Mesodermal cell (in vitro differentiated cells): Measurements from ENCODE around the gene NR4A1.

Experiments used
- H3K27ac ChIP-seq: 2 replicates; pipeline ENCODE4 v1.7.0; 2013; ENCODE audit warnings: mild to moderate bottlenecking, low read depth, low read length, moderate library complexity; ENCODE audit not compliant: severe bottlenecking
- H3K36me3 ChIP-seq: 2 replicates; pipeline ENCODE4 v1.7.1; 2013; ENCODE audit warnings: mild to moderate bottlenecking, low read length, moderate library complexity; ENCODE audit not compliant: control insufficient read depth, insufficient read depth
- H3K4me1 ChIP-seq: one replicate; pipeline ENCODE4 v1.7.1; 2013; ENCODE audit warnings: mild to moderate bottlenecking, low read length; ENCODE audit not compliant: insufficient read depth, control insufficient read depth, poor library complexity, severe bottlenecking
- H3K4me3 ChIP-seq: 2 replicates; pipeline ENCODE4 v1.7.0; 2013; ENCODE audit warnings: low read length, control low read depth, mild to moderate bottlenecking; ENCODE audit not compliant: insufficient read depth, poor library complexity, severe bottlenecking; ENCODE audit errors: extremely low read depth
- H3K9me3 ChIP-seq: 2 replicates; pipeline ENCODE4 v1.7.1; 2013; ENCODE audit warnings: mild to moderate bottlenecking, low read length, moderate library complexity; ENCODE audit not compliant: control insufficient read depth
- WGBS, 2 experiments: methylation state at CpG; one replicate each; pipeline ENCODE4 v1.1.5; 2013; ENCODE audit warnings: missing lambda C conversion rate in 2 of 2; ENCODE audit not compliant: insufficient coverage in 2 of 2; 5-methylcytosine and 5-hydroxymethylcytosine counted together

The NR4A1 gene

DNA sequence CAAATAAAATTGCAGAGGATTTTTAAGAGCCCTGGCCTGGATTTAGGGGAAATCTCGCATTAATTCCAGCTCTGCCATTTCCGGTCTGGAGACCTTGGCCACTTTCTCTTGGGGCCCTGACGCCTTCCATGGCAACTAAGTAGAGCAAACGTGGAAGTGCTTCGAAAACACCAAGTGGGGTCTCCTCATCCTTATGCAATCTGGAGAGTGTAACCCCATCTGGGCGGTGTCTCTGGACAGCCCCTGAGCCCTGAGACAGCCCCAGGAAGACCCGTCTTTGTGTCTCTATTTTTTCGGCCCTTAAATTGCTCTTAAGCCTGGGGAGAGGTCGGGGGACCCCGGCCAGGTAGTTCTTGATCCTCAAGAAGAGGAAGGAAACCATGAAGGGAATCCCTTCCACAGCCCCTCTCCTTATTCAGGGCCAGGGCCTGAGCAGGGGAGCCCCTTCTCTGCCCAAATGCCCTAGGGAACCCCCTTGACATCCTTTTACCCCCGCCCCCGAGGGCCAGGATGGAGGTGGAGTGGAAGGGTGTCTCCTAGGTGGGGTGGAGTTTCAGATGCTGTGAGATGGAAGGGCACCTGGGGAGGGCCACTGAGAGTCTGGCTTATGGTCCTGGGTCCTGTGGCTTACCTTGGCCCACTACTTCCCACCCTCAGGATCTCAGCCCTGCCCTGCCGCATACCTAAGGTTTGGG is 17.6 kb upstream of the NR4A1 start:
- peak overlapping the region; percentile 95 for H3K27ac ChIP-seq
- no peaks in the 10 kb centered on the region for H3K36me3 ChIP-seq
- H3K4me3 ChIP-seq = no peak overlapping the region
- 80 to 84% methylated on average over 11 to 13 of the region's 13 CpGs for WGBS, 2 experiments
- no peaks in the 10 kb centered on the region for H3K9me3 ChIP-seq
- H3K4me1 ChIP-seq = peaks cover 39% of the 10 kb centered on the region

DNA sequence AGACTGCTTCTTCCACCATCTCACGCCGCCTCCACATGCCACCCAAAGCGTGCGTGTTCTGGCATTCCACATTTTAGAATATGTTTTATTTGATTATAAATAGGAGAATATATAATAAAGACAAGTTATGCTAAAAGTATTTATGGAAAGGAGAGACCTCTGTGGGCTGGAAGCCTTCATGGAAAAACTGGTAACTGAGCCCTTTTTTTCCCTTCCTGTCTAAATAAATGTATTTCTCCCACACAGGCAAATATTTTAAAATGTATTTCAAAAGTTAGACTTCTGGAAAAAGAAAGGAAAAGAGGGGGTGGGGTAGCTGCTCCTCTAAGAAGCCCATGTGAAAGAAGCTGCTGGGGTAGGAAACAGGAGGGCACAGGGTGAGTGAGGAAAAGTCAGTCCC is 16.1 kb upstream of the NR4A1 start:
- WGBS, 2 experiments = no CpG with 5 or more reads among the region's 4 CpGs
- no peak overlapping the region for H3K4me3 ChIP-seq
- H3K4me1 ChIP-seq = peaks cover 30% of the 10 kb centered on the region
- H3K27ac ChIP-seq = no peak overlapping the region
- no peaks in the 10 kb centered on the region for H3K9me3 ChIP-seq
- H3K36me3 ChIP-seq = peaks cover 3% of the 10 kb centered on the region

DNA sequence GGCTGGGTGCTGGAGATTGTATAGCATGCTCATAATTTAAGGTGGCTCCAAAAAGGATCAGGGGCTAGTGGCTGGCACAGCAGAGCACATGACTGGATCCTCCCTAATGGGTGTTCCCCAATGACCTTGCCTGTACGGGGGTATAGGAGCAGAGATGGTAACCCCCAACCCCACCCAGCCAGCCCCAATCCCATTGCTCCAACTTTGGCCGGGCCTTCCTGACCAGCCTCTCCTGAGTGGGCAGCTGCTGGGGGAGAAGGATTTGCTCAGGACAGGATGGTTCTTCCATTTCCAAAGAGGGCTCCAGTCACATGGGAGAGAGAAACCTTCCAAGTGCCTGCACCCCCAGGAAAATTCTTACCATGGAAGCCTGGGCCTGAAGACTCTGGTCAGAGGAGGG is 15.3 kb upstream of the NR4A1 start:
- WGBS, 2 experiments = 100% methylated on average over 1 of the region's 2 CpGs; no CpG with 5 or more reads in 1 of the 2 experiments
- Histone ChIP-seq H3K27ac (peak overlapping the region; percentile 76), H3K36me3 (peaks cover 3% of the 10 kb centered on the region), H3K4me3 (no peak overlapping the region), H3K9me3 (no peaks in the 10 kb centered on the region), H3K4me1 (peaks cover 30% of the 10 kb centered on the region)

DNA sequence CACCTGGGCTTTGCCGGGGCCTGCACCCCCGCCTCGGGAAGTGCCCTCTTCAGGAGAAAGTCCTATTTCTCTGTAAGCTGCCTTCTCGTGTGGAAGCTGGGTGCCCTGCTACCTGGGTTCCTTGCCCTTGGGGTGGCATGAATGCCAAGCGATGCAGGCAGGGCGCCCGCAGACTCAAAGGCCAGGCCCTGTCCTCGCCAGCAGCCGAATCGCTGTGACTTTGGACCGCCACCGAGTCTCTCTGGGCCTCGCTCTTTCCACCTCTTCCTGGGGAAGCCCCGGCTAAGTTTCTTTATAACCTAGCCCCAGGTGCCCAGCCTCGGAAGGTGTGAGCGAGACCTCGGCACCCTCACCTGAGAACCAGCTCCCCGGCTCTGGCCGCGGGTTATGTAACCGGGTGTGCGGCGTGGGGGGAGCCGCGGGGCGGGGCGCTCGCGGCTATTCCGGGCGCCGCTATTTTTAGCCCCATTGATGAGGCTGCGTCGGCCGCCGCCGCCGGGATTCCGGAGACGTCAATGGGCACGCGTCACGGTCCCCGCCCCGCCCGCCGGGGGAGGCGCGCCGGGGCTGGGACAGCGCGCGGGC is 14.6 kb upstream of the NR4A1 start:
- H3K27ac ChIP-seq = peak overlapping the region; percentile 76
- peaks cover 10% of the 10 kb centered on the region for H3K36me3 ChIP-seq
- H3K9me3 ChIP-seq = no peaks in the 10 kb centered on the region
- peaks cover 30% of the 10 kb centered on the region for H3K4me1 ChIP-seq
- peak overlapping the region; percentile 28 for H3K4me3 ChIP-seq
- WGBS, 2 experiments = 17 to 21% methylated on average over 35 to 43 of the region's 53 CpGs

DNA sequence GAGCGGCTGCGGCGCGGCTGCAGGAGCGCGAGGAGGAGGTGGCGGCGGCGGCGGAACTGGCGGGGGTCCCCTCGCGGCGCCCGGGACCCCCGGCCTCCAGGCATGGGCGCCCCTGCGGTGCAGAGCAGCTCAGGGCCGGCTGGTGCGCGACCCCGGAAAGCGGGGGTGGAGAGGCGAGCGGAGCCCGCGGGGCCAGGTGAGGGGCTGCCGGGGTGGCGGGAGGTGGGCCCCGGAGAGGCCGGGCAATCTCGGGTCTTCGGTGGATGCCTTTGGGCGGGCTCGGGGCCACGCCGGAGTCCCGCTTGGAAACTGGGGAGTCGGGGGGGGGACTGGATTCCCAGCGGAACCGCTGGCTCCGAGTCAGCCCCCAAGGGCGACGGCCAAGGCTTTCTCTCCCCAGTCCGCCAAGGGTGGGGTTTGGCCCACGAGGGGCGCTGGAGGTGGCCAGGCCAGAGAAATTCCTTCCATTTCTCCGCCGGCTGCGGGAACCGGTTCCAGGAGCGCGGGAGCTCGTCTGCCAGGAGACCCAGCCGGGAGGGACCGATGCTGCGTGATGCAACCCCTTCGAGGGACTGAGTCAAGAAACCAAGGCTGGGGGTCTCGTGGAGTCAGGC is 13.9 kb upstream of the NR4A1 start:
- no peaks in the 10 kb centered on the region for H3K9me3 ChIP-seq
- WGBS, 2 experiments = 0 to 1% methylated on average over 46 of the region's 59 CpGs

DNA sequence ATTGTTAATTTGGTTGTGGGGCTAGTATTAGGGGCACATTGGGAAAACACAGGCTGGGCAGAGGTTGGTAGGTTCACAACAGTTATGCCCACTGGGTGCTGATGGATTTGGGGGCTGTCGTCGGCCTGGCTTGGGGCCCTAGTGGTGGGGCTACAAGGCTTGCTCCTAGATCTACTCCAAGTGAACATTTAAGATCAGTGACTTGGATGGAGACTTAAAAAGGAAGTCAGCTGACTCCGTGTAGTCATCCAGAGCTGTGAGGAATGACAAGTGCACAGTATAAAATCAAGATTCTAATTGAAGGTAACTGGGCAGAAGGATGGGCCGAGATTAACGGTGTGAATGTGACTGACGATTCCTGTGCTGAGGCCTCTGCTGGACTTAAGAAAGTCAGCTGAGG is 12.8 kb upstream of the NR4A1 start:
- H3K4me3 ChIP-seq = peak overlapping the region; percentile 77
- H3K4me1 ChIP-seq = peaks cover 22% of the 10 kb centered on the region
- H3K9me3 ChIP-seq = no peaks in the 10 kb centered on the region
- 91 to 94% methylated on average over 4 to 6 of the region's 6 CpGs for WGBS, 2 experiments
- H3K27ac ChIP-seq = no peak overlapping the region
- H3K36me3 ChIP-seq = peaks cover 27% of the 10 kb centered on the region

More for the DNA sequence above, 13.9 kb upstream of the NR4A1 start:
- Histone ChIP-seq H3K36me3 (peaks cover 17% of the 10 kb centered on the region), H3K4me1 (peaks cover 29% of the 10 kb centered on the region), H3K27ac (peak overlapping the region; percentile 88), H3K4me3 (peak overlapping the region; percentile 77)

DNA sequence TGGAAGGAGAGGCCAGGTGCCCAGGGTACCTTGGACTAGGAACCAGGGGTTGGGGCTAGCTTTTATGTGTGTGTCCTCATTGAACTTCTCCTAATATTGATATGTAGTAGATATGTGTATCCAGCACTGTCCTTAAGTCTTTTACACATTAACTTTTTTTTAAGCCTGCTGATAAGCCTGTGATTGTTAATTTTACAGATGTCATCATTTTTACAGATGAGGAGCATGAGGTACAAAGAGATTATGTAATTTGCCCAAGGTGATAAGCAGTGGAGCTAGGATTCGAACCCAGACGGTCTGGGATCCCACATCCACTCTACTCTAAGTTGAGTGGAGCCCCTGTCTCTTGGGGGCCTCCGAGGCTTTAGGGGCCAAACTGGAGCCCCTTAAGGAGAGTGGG is 10.2 kb upstream of the NR4A1 start:
- Histone ChIP-seq H3K36me3 (peaks cover 47% of the 10 kb centered on the region), H3K27ac (no peak overlapping the region), H3K4me1 (peaks cover 12% of the 10 kb centered on the region), H3K4me3 (no peak overlapping the region), H3K9me3 (no peaks in the 10 kb centered on the region)
- WGBS, 2 experiments = 96% methylated on average over 3 of the region's 3 CpGs; no CpG with 5 or more reads in 1 of the 2 experiments

DNA sequence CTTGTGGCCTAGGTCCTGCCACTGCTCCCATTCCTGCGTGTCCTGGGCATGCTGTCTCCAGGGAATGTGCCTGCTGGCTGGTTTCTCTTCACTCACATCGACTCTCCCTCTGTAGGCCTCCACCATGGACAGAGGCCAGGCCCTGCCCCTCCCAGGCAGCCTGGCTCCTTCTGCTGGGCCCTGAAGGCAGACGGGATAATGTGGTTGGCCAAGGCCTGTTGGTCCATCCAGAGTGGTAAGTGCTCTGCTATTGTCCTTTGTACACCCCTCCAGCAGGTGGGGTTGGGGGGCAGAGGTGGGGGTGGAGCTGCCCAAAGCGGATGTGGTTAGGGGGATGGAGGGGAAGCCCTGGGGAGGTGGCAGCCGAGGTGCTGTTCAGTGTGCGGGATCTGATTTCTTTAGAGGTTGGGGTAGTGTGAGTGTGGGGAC is 9.5 kb upstream of the NR4A1 start:
- H3K4me1 ChIP-seq = peaks cover 5% of the 10 kb centered on the region
- H3K27ac ChIP-seq = no peak overlapping the region
- H3K9me3 ChIP-seq = no peaks in the 10 kb centered on the region
- WGBS, 2 experiments = 69 to 73% methylated on average over 5 to 6 of the region's 6 CpGs
- peaks cover 54% of the 10 kb centered on the region for H3K36me3 ChIP-seq
- no peak overlapping the region for H3K4me3 ChIP-seq

DNA sequence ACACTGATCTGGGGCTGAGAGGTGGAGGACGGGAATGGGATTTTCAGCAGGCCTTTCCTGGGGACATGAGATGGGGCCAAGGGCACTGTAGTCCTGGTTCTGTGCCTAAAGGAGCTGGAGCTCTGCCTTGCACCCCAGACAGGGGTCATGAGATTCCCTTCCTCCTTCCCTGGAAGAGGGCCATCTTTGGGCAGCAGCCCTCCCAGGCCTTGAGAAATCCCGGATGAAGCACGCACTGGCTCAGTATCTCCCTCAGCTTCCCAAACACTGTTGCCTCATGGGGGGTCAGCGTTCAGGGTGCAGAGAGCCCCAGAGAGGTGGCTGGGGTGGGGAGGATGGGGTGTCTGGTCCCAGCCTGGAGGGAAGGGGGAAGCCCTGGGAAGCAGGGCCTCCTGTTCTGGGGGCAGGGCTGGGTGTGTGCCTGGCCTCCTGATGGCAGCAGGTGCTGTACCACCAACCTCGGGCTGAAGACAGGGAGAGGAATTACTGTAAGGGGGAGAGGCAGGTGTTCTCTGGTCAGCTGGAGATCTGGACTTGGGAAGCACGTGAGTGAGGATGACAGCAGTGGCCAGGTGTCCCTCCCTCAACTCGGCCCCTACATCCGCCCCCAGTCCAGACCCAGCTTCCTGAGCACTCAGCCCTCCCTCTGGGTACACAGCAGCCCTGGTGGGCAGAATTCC is 8.4 kb upstream of the NR4A1 start:
- 93 to 100% methylated on average over 3 of the region's 8 CpGs for WGBS, 2 experiments
- Histone ChIP-seq H3K4me3 (no peak overlapping the region), H3K9me3 (no peaks in the 10 kb centered on the region), H3K27ac (no peak overlapping the region), H3K4me1 (peaks cover 4% of the 10 kb centered on the region), H3K36me3 (peaks cover 59% of the 10 kb centered on the region)

DNA sequence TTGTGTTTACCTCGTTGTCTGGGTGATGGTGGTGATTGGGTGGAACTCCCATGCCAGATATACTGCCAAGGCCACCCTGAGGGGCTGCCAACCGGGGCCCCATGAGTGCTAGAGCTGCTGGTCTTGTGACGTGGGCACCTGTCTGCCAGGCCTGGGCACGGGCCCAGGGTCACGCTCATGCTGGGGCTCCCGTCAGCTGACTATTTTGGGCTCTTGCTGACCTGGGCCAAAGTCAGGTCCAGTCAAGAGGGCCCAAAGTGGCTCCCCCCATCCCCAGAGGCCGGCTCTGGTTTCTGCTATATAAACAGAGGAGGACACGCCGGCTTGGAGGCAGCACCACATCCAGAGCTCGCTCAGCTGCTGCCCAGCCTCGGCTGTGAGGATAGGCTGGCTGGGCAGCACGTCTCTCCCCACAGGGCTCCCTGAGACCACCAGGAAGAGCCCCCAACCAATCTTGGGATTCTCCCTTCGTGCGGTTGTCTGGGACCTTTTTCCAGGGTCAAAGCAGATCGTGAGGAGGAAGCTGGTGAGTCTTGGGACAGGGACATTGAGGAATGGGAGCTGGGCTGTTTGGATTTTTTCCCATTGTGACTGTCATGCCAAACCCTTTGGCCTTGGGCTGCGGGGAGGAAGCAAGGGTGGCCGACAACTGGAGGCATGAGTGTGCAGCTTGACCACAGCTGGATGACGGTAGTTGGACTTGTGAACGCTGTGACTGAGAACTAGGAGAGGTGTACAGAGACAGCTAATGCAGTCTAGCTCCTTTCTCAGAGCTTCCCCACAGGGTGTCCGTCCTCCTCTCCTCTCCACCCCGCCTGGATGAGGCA is 7.6 kb upstream of the NR4A1 start:
- peaks cover 4% of the 10 kb centered on the region for H3K4me1 ChIP-seq
- no peak overlapping the region for H3K4me3 ChIP-seq
- no peaks in the 10 kb centered on the region for H3K9me3 ChIP-seq
- peaks cover 59% of the 10 kb centered on the region for H3K36me3 ChIP-seq
- WGBS, 2 experiments = 93% methylated on average over 18 to 20 of the region's 21 CpGs
- H3K27ac ChIP-seq = no peak overlapping the region
